IPS DF 6.9 (cell line): ENCODE data around the gene CMTM4.

Experiments
- DNase-seq: peaks from one replicate; pipeline ENCODE4 v3.0.0-alpha.2; 2013; ENCODE audit warnings: low read depth, low spot score
- H3K27ac ChIP-seq: one replicate; pipeline ENCODE4 v1.5.1; 2013; ENCODE audit warnings: low read length, control low read depth
- H3K27me3 ChIP-seq: 2 replicates; pipeline ENCODE4 v1.6.1; 2013; ENCODE audit warnings: mild to moderate bottlenecking, low read length; ENCODE audit not compliant: control insufficient read depth, insufficient read depth
- H3K36me3 ChIP-seq: 2 replicates; pipeline ENCODE4 v1.6.1; 2013; ENCODE audit warnings: low read length; ENCODE audit not compliant: control insufficient read depth, insufficient read depth
- H3K4me1 ChIP-seq: 2 replicates; pipeline ENCODE4 v1.6.1; 2013; ENCODE audit warnings: low read length; ENCODE audit not compliant: control insufficient read depth, insufficient read depth
- H3K4me3 ChIP-seq: 2 replicates; pipeline ENCODE4 v1.5.1; 2013; ENCODE audit warnings: mild to moderate bottlenecking, low read length
- H3K9me3 ChIP-seq: 2 replicates; pipeline ENCODE4 v1.6.1; 2013; ENCODE audit warnings: low read length, inconsistent platforms; ENCODE audit not compliant: control insufficient read depth, insufficient read depth
- WGBS: extraction: QIAGEN DNeasy Blood & Tissue Kit; methylation state at CpG from one replicate; pipeline ENCODE4 v1.1.7; 2013; ENCODE audit warnings: mixed read lengths, missing lambda C conversion rate; ENCODE audit not compliant: insufficient read length, insufficient coverage; 5-methylcytosine and 5-hydroxymethylcytosine counted together

Gene CMTM4

GRCh38 chr16:66658143-66658859 is 38.2 kb downstream of the CMTM4 start:
- H3K27me3 ChIP-seq: no peaks in the 10 kb centered on the region
- H3K4me3 ChIP-seq: no peak overlapping the region
- no peak for DNase-seq
- no CpG with 5 or more reads among the region's 6 CpGs for WGBS
- H3K9me3 ChIP-seq: no peaks in the 10 kb centered on the region
- no peaks in the 10 kb centered on the region for H3K4me1 ChIP-seq
- H3K27ac ChIP-seq: no peak overlapping the region
- no peaks in the 10 kb centered on the region for H3K36me3 ChIP-seq

GRCh38 chr16:66656547-66656946 is 40.0 kb downstream of the CMTM4 start:
- H3K4me1 ChIP-seq: no peaks in the 10 kb centered on the region
- H3K4me3 ChIP-seq: no peak overlapping the region
- H3K27ac ChIP-seq: no peak overlapping the region
- no peak for DNase-seq
- no CpG with 5 or more reads among the region's 3 CpGs for WGBS
- H3K27me3 ChIP-seq: no peaks in the 10 kb centered on the region
- H3K9me3 ChIP-seq: no peaks in the 10 kb centered on the region
- no peaks in the 10 kb centered on the region for H3K36me3 ChIP-seq

GRCh38 chr16:66653581-66654350 is 42.8 kb downstream of the CMTM4 start:
- no CpG with 5 or more reads among the region's 6 CpGs for WGBS
- Histone ChIP-seq H3K9me3 (no peaks in the 10 kb centered on the region), H3K27me3 (no peaks in the 10 kb centered on the region), H3K36me3 (no peaks in the 10 kb centered on the region), H3K4me1 (0 out of 2 replicates have a peak, but pooled peaks cover 2% of the 10 kb centered on the region), H3K4me3 (no peak overlapping the region), H3K27ac (no peak overlapping the region)
- DNase-seq: no peak

GRCh38 chr16:66652661-66653360 is 43.7 kb downstream of the CMTM4 start:
- H3K36me3 ChIP-seq: no peaks in the 10 kb centered on the region
- H3K27me3 ChIP-seq: no peaks in the 10 kb centered on the region
- no peak overlapping the region for H3K27ac ChIP-seq
- H3K9me3 ChIP-seq: no peaks in the 10 kb centered on the region
- no CpG with 5 or more reads among the region's 7 CpGs for WGBS
- H3K4me3 ChIP-seq: no peak overlapping the region
- 0 out of 2 replicates have a peak, but pooled peaks cover 2% of the 10 kb centered on the region for H3K4me1 ChIP-seq
- DNase-seq: no peak

- Histone ChIP-seq H3K9me3 (no peaks in the 10 kb centered on the region), H3K4me1 (0 out of 2 replicates have a peak, but pooled peaks cover 2% of the 10 kb centered on the region), H3K4me3 (no peak overlapping the region), H3K36me3 (no peaks in the 10 kb centered on the region), H3K27me3 (no peaks in the 10 kb centered on the region), H3K27ac (no peak overlapping the region)
- DNase-seq: no peak
- WGBS: no CpG with 5 or more reads among the region's 6 CpGs
Measured at GRCh38 chr16:66651965-66652364, 44.6 kb downstream of the CMTM4 start.

- H3K4me1 ChIP-seq: 0 out of 2 replicates have a peak, but pooled peaks cover 2% of the 10 kb centered on the region
- no peaks in the 10 kb centered on the region for H3K9me3 ChIP-seq
- DNase-seq: no peak
- H3K27ac ChIP-seq: no peak overlapping the region
- WGBS: no CpG with 5 or more reads among the region's 2 CpGs
- no peaks in the 10 kb centered on the region for H3K36me3 ChIP-seq
- H3K4me3 ChIP-seq: no peak overlapping the region
- H3K27me3 ChIP-seq: no peaks in the 10 kb centered on the region
Measured at GRCh38 chr16:66651474-66651765, 45.1 kb downstream of the CMTM4 start.

- H3K4me3 ChIP-seq: no peak overlapping the region; the same call in 1 of the 2 replicates
- WGBS: no CpG with 5 or more reads among the region's 18 CpGs
- no peak overlapping the region for H3K27ac ChIP-seq
- H3K9me3 ChIP-seq: no peaks in the 10 kb centered on the region
- DNase-seq: peak; percentile 82
- H3K4me1 ChIP-seq: 0 out of 2 replicates have a peak, but pooled peaks cover 2% of the 10 kb centered on the region
- H3K27me3 ChIP-seq: no peaks in the 10 kb centered on the region
- H3K36me3 ChIP-seq: no peaks in the 10 kb centered on the region
Measured at GRCh38 chr16:66650707-66651473, 45.7 kb downstream of the CMTM4 start.

GRCh38 chr16:66649636-66650205 is 46.8 kb downstream of the CMTM4 start:
- Histone ChIP-seq H3K27me3 (no peaks in the 10 kb centered on the region), H3K4me1 (0 out of 2 replicates have a peak, but pooled peaks cover 2% of the 10 kb centered on the region), H3K27ac (no peak overlapping the region), H3K36me3 (no peaks in the 10 kb centered on the region), H3K4me3 (no peak overlapping the region), H3K9me3 (no peaks in the 10 kb centered on the region)
- no peak for DNase-seq
- WGBS: no CpG with 5 or more reads among the region's 9 CpGs

GRCh38 chr16:66649167-66649566 is 47.4 kb downstream of the CMTM4 start:
- Histone ChIP-seq H3K27ac (no peak overlapping the region), H3K36me3 (no peaks in the 10 kb centered on the region), H3K9me3 (no peaks in the 10 kb centered on the region), H3K27me3 (no peaks in the 10 kb centered on the region), H3K4me3 (no peak overlapping the region), H3K4me1 (0 out of 2 replicates have a peak, but pooled peaks cover 2% of the 10 kb centered on the region)
- WGBS: no CpG with 5 or more reads among the region's 2 CpGs
- DNase-seq: no peak
